HG03457 (cell line): Measurements from ENCODE around the gene CD53.
A peak's percentile ranks its signal among the peaks of the same experiment; 100 is the strongest.
"Not testable (repeated sequence)": the region's sequence is repeated elsewhere in the genome, so short reads cannot be mapped to it uniquely, and the experiment has no call there.

Experiments used
- ATAC-seq: cut with Tn5 transposase; IDR thresholded peaks from one replicate; pipeline ENCODE4 v1.9.1; 2021; ENCODE audit warnings: moderate number of reproducible peaks; ENCODE audit not compliant: unreplicated experiment

CD53 gene

DNA sequence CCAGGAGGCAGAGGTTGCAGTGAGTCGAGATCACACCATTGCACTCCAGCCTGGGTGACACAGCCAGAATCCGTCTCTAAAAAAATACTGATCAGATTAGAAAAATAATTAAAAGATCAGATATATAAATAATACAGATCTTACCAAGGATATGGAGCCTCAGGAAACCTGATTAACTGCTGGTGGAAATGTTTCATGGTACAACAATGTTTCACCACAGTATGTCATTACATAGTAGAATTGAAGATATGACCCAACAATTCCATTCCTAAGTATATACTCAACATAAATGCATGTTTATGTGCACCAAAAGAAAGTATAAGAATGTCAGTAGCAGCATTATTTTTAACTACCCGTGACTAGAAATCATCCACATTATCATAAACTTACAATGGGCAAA lies 41.7 kb downstream of the CD53 start:
- ATAC-seq, result no peak

DNA sequence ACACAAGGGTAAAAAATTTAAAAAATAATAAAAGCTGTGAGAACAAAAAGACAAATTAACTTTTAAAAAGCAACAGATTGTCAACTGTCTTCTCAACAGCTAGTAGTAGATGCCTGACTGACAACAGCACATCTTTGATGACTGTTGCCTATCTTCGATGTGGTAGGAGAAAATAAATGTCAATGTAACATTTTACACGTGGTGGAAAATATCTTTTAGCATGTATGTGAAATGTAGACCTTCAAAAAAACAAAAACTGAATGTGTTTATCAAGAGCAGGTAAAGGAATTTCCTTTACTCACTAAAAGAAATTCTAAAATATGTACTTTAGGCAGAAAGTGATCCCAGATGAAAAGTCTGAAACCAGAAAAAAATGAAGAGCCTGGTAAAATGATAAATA lies 42.9 kb downstream of the CD53 start:
- no peak for ATAC-seq

DNA sequence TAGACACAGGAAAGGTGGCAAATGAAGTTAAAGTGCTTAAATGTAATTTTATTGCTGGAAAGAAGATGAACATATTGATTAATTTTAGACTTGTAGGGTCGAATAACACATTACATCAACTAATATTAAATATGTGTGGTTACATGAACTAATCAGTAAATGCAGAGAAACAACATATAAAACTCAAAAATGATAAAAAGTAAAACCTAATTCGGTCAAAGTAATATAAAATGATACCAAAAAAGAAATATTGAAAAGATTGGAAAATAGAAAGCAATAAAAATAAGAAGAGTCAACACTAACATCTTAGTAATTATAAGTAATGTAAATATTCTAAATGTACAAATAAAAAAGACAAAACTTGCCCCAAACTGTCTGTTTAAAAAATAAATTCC lies 43.3 kb downstream of the CD53 start:
- no peak for ATAC-seq

DNA sequence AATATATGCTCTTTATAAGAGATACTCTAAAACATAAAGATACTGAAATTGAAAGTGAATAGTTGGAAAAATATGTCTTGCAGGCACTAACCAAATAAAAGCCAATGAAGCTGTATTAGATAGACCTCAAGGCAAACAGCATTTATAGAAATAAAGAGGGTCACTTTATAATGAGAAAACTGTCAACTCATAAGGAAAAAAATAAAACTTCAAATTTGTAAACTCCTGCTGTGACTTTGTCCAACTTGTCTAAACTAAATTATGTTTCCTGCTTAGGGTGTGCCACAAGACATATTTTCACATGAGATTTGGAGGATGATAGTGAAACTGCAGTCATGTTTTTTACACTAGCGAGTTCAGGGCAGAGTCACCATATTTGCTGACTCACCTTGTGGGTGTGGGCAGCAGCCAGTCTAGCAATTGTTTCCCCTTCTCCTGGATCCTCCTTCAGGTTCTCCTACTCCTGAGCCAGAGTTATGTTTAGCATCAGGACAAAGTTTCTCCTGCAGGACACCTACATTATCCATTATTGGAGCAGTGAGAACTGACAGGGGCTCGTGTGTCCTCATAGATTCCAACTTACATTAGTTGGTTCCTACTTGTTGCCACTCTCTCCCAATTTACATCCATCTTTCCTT lies 43.8 kb downstream of the CD53 start:
- peak; percentile 61 for ATAC-seq

DNA sequence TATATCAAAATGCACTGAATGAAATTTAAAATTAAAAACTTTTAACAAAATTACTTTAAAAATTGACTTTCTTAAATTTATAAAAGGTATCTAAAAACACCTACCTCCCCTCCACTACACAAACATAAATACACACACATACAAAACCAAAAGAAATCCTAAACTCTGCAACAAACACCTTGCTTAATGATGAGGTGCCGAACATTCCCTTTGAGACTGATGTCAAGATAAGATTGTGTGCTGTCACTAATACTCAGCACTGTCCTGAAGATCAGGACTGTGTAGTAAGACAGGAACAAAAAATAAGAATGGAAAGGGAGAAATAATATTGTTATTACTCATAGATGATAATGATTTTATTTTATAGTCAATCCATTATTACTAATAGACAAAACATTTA lies 45.1 kb downstream of the CD53 start:
- ATAC-seq, result no peak

DNA sequence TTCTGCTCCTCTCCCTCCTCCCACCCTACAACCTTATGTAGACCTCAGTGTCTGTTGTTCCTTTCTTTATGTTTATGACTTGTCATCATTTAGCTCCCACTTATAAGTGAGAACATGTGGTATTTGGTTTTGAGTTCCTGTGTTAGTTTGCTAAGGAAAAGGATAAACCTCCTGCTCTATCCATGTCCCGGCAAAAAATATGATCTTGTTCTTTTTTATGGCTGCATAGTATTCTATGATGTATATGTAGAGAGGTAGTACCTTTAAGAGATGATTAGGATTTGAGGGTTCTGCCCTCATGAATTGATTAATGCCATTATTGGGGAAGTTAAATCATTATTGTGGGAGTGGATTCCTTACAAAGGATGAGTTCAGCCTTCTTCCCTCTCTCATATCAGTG lies 49.0 kb downstream of the CD53 start:
- ATAC-seq, result no peak

DNA sequence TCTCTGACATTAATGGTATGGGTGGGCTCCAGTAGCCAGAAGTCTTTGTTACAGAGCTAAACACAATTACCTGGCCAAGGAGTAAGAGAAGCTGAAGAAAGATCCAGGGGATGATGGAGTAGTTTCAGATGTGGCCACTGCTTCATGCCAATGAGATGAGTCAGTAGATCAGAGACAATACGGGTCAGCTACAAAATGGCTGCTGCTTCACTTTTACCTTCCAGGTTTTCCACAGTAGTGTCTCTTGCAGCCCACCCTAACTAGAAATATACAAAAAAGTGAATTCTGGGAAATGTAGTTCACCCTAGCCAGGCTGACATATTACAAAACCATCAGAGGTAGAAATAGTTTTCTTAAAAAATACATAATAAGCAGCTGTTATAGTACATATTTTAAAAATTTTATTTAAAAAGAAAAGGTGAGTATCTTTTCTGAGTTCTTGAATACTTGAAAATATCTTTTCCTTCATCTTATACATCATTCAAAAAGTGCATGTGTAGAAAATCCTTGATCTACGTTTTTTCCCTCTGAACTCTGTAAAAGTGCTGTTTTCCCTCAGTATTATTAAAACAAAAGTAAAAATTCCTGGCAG lies 54.6 kb downstream of the CD53 start:
- no peak for ATAC-seq

DNA sequence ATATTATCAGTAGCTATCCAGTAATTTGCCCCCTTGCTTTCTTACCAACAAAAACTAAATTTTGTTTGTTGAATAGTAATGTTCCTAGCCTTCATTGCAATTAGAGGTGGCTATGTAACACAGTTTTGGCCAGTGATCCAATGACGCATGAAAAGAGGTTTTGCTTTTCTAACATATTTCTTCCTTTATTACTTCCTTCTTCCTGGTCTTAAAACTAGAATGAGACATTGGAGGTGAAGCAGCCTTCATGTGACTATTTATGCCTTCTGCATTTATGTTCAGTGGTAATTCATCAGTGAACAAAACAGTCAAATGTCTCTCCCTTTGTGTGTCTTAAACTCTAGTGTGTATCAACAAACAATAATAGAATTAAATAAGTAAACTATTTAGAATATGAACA lies 55.2 kb downstream of the CD53 start:
- no peak for ATAC-seq

DNA sequence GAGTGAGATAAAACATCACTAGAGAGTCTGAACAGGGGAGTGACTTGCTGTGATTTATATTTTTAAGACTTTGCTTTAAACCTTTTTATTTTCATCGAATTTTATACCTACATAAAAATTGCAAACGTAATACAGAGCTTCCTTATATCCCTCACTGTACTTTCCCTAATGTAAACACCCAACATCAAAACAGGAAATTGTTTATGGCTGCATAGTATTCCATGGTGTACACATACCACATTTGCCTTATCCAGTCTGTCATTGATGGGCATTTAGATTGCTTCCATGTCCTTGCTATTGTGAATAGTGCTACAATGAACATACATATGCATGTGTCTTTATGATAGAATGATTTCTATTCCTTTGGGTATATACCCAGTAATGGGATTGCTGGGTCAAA lies 56.0 kb downstream of the CD53 start:
- ATAC-seq, result no peak

DNA sequence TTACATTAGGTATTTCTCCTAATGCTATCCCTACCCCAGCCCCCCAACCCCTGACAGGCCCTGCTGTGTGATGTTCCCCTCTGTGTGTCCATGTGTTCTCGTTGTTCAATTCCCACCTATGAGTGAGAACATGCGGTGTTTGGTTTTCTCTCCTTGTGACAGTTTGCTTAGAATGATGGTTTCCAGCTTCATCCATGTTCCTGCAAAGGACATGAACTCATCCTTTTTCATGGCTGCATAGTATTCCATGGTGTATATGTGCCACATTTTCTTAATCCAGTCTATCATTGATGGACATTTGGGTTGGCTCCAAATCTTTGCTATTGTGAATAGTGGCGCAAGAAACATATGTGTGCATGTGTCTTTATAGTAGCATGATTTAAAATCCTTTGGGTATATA lies 58.1 kb downstream of the CD53 start:
- ATAC-seq, result not testable (repeated sequence)

DNA sequence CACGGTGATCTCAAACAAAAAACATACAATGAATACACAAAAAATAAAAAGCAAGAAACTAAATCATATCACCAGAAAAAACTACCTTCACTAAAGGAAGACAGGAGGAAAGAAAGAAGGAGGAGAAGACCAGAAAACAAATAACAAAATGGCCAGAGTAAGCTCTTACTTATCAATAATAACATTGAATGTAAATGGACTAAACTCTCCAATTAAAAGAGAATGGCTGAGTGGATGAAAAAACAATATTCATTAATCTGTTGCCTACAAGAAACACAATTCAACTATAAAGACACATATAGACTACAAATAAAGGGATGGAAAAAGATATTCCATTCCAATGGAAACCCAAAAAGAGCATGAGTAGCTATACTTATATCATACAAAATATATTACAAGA lies 63.6 kb downstream of the CD53 start:
- no peak for ATAC-seq

DNA sequence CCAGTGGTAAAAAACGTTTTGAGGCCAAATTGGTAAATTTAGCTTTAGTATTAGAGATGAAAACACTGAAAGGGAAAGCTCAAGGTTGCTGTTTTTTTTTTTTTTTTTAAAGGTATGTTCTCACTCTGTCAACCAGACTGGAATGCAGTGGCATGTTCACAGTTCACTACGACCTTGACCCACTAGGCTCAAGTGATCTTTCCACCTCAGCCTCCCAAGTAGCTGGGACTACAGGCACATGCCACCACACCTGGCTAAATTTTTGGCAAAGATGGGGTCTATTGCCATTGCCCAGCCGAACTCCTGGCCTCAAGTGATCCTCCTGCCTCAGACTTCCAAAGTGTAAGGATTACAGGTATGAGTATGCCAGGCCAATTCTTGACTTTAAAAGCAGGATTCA lies 71.9 kb downstream of the CD53 start:
- ATAC-seq, result no peak

DNA sequence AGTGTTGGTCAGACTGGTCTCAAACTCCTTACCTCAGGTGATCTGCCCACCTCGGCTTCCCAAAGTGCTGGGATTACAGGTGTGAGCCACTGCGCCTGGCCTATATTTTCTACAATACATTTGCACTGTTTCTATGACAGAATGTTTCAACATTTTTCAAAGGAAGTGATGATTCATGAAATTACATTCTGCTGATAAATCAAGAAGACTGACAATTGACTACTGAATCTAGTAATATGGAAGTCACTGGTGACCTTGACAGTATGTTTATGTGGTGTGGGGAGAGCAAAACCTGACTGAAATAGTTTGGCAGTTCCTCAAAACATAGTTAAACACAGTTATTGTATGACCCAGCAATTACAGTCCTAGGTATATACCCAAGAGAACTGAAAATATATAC lies 72.7 kb downstream of the CD53 start:
- no peak for ATAC-seq

DNA sequence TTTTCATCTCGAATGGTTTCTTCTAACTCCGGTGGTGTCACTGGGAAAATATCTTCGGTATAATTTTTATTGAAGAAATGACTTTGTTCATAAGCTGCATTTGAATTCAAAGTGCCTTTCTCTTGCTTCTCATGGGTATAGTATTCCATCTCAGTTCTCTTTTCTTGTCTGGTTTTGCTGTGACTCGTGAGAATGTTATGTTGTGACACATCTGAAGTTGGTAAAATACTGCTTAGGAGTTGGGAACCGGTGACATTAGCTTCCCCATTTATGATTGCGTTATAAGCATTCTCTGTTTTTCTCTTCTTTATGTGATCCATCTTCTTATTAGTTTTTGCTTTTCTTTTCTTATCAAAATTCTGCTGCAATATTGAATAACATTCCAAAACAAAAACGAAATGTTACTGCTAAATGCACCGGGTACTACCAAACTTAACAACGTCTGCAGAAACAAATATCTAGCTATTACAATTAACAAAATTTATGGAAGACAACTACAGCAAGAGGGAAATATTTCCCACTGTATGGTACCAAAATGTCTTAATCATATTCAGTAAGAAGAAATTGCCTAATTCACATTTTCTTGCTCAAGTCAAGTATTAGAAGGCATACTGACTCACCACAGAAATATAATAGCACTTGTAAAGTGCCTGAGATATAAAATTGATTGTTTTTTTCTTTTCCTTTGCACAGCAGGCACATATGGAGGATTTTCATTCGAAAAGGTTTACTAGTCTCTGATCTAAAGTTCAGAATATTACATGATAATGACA lies 75.3 kb downstream of the CD53 start:
- no peak for ATAC-seq
